HCT116 (cell line): ENCODE results near the gene XPA.

ENCODE experiments used
- EZH2 ChIP-seq: fragments of 200-600 bp; sonication (generic); IDR thresholded peaks from 2 replicates; pipeline ENCODE4 v1.6.1; 2017; ENCODE audit warnings: antibody characterized with exemption, mixed run types
- EZH2phosphoT487 ChIP-seq: fragments of 200-600 bp; IDR thresholded peaks from 2 replicates; pipeline ENCODE4 v1.6.1; 2018; ENCODE audit warnings: antibody characterized with exemption, borderline replicate concordance
- POLR2A ChIP-seq: IDR thresholded peaks from 2 replicates; pipeline ENCODE4 v1.7.0; 2011; ENCODE audit warnings: borderline replicate concordance; ENCODE audit not compliant: insufficient read depth, insufficient read length; ENCODE audit errors: extremely low read depth
- POLR2AphosphoS5 ChIP-seq: IDR thresholded peaks from 2 replicates; pipeline ENCODE4 v1.6.1; 2011; ENCODE audit warnings: mild to moderate bottlenecking, low read depth, low read length, moderate library complexity
- RAD21 ChIP-seq: IDR thresholded peaks from 2 replicates; pipeline ENCODE4 v1.6.1; 2012; ENCODE audit warnings: low read depth, mild to moderate bottlenecking
- SRF ChIP-seq: IDR thresholded peaks from 2 replicates; pipeline ENCODE4 v1.6.1; 2012; ENCODE audit warnings: low read depth
- TCF7L2 ChIP-seq: IDR thresholded peaks from 2 replicates; pipeline ENCODE4 v1.7.0; 2011; ENCODE audit warnings: borderline replicate concordance, inconsistent platforms; ENCODE audit not compliant: insufficient read depth, insufficient read length; ENCODE audit errors: extremely low read depth
- ZFX ChIP-seq: fragments of 450-650 bp; IDR thresholded peaks from 2 replicates; pipeline ENCODE4 v1.6.1; 2017
- TF ChIP-seq, protein P1 (sequence below), 3 experiments: fragments of 200-600 bp in 1 of 3; sonication (generic) in 1 of 3; IDR thresholded peaks in 2 of 3; conservative IDR thresholded peaks in 1 of 3; 2 replicates each; pipeline ENCODE4 v1.5.1; 2012 to 2017; ENCODE audit warnings: low read depth in 2 of 3, low read length in 2 of 3, antibody characterized with exemption in 1 of 3, borderline replicate concordance in 1 of 3, control low read depth in 1 of 3, mild to moderate bottlenecking in 1 of 3, mixed read lengths in 1 of 3, mixed run types in 1 of 3, moderate library complexity in 1 of 3; ENCODE audit not compliant: insufficient read depth in 1 of 3
- TF ChIP-seq, protein P2 (sequence below): IDR thresholded peaks from 2 replicates; pipeline ENCODE4 v1.6.1; 2012; ENCODE audit warnings: low read depth

DNA sequence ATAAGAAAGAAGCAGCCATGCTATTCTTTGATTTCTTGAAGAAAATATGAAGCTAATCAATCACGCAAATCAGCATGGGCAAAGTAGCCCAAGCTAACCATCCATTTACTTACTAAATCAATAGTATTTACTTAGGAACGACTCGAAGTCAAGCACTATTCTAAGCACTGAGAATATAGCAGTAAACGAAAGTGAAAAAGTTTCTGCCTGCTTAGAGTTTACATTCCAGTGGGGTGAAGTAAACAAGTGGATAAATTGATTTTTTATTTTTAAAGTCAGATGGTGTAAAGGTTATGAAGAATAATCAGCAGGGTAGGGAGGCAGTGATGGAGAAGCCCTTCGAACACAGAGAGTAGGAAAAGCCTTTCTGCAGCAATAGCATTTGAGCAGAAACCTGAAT is 69.5 kb downstream of the XPA start:
- TF ChIP-seq, protein P1, sequence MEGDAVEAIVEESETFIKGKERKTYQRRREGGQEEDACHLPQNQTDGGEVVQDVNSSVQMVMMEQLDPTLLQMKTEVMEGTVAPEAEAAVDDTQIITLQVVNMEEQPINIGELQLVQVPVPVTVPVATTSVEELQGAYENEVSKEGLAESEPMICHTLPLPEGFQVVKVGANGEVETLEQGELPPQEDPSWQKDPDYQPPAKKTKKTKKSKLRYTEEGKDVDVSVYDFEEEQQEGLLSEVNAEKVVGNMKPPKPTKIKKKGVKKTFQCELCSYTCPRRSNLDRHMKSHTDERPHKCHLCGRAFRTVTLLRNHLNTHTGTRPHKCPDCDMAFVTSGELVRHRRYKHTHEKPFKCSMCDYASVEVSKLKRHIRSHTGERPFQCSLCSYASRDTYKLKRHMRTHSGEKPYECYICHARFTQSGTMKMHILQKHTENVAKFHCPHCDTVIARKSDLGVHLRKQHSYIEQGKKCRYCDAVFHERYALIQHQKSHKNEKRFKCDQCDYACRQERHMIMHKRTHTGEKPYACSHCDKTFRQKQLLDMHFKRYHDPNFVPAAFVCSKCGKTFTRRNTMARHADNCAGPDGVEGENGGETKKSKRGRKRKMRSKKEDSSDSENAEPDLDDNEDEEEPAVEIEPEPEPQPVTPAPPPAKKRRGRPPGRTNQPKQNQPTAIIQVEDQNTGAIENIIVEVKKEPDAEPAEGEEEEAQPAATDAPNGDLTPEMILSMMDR (IDR thresholded peaks at IDR 0.05 in 2 of 3, conservative IDR thresholded peaks at IDR 0.05 in 1 of 3; ENCODE audit: borderline replicate concordance in 1 of 3, insufficient read depth in 1 of 3, low read depth in 2 of 3, low read length in 2 of 3): no peak
- TF ChIP-seq SRF: no peak
- TF ChIP-seq POLR2A: no peak
- no peak for TF ChIP-seq EZH2phosphoT487
- no peak for TF ChIP-seq POLR2AphosphoS5
- no peak for TF ChIP-seq TCF7L2
- TF ChIP-seq, protein P2, sequence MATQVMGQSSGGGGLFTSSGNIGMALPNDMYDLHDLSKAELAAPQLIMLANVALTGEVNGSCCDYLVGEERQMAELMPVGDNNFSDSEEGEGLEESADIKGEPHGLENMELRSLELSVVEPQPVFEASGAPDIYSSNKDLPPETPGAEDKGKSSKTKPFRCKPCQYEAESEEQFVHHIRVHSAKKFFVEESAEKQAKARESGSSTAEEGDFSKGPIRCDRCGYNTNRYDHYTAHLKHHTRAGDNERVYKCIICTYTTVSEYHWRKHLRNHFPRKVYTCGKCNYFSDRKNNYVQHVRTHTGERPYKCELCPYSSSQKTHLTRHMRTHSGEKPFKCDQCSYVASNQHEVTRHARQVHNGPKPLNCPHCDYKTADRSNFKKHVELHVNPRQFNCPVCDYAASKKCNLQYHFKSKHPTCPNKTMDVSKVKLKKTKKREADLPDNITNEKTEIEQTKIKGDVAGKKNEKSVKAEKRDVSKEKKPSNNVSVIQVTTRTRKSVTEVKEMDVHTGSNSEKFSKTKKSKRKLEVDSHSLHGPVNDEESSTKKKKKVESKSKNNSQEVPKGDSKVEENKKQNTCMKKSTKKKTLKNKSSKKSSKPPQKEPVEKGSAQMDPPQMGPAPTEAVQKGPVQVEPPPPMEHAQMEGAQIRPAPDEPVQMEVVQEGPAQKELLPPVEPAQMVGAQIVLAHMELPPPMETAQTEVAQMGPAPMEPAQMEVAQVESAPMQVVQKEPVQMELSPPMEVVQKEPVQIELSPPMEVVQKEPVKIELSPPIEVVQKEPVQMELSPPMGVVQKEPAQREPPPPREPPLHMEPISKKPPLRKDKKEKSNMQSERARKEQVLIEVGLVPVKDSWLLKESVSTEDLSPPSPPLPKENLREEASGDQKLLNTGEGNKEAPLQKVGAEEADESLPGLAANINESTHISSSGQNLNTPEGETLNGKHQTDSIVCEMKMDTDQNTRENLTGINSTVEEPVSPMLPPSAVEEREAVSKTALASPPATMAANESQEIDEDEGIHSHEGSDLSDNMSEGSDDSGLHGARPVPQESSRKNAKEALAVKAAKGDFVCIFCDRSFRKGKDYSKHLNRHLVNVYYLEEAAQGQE: no peak
- TF ChIP-seq RAD21: no peak
- no peak for TF ChIP-seq EZH2
- no peak for TF ChIP-seq ZFX
